Ishikawa (cell line): ENCODE measurements around the gene STAT4.

ENCODE experiments used
- CREB1 ChIP-seq: IDR thresholded peaks from 2 replicates; pipeline ENCODE4 v1.6.1; 2012; ENCODE audit warnings: low read depth
- EGR1 ChIP-seq: IDR thresholded peaks from 2 replicates; pipeline ENCODE4 v1.6.1; 2012
- EP300 ChIP-seq: IDR thresholded peaks from 2 replicates; pipeline ENCODE4 v1.6.1; 2012; ENCODE audit warnings: borderline replicate concordance
- FOXM1 ChIP-seq: IDR thresholded peaks from 2 replicates; pipeline ENCODE4 v1.6.1; 2012; ENCODE audit warnings: low read depth, borderline replicate concordance
- NFIC ChIP-seq: IDR thresholded peaks from 2 replicates; pipeline ENCODE4 v1.6.1; 2012
- RAD21 ChIP-seq: IDR thresholded peaks from 2 replicates; pipeline ENCODE4 v1.6.1; 2012; ENCODE audit warnings: low read depth
- TAF1 ChIP-seq: IDR thresholded peaks from 2 replicates; pipeline ENCODE4 v1.6.1; 2012; ENCODE audit warnings: low read depth, mild to moderate bottlenecking
- TCF12 ChIP-seq: IDR thresholded peaks from 2 replicates; pipeline ENCODE4 v1.6.1; 2012; ENCODE audit warnings: low read depth
- TEAD4 ChIP-seq: IDR thresholded peaks from 2 replicates; pipeline ENCODE4 v1.6.1; 2012
- YY1 ChIP-seq: IDR thresholded peaks from 2 replicates; pipeline ENCODE4 v1.6.1; 2012; ENCODE audit warnings: low read depth
- TF ChIP-seq, protein P1 (sequence below): IDR thresholded peaks from 2 replicates; pipeline ENCODE4 v1.6.1; 2012; ENCODE audit warnings: low read depth, mild to moderate bottlenecking
- TF ChIP-seq, protein P2 (sequence below): IDR thresholded peaks from 2 replicates; pipeline ENCODE4 v1.6.1; 2012
- TF ChIP-seq, protein P3 (sequence below): IDR thresholded peaks from 2 replicates; pipeline ENCODE4 v1.6.1; 2012

DNA sequence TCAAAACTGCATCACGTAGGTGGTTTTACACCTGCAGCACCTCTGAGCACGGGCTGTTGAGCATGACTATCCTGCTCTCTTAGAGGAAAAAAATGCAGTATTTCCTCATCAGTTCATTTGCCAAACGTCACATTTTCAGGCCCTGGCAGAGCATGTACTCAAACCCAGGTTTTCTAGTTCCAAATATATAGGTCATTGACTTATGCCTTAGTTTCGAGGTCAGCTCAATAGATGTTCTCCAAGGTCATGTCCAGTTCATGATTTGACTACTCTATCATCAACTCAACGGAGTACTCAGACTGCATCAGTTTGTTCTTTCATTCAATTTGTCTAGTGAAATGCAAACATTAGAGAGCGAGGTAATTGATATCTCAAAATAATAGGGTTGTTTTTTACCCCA is 97.5 kb downstream of the STAT4 start:
- TF ChIP-seq, protein P1, sequence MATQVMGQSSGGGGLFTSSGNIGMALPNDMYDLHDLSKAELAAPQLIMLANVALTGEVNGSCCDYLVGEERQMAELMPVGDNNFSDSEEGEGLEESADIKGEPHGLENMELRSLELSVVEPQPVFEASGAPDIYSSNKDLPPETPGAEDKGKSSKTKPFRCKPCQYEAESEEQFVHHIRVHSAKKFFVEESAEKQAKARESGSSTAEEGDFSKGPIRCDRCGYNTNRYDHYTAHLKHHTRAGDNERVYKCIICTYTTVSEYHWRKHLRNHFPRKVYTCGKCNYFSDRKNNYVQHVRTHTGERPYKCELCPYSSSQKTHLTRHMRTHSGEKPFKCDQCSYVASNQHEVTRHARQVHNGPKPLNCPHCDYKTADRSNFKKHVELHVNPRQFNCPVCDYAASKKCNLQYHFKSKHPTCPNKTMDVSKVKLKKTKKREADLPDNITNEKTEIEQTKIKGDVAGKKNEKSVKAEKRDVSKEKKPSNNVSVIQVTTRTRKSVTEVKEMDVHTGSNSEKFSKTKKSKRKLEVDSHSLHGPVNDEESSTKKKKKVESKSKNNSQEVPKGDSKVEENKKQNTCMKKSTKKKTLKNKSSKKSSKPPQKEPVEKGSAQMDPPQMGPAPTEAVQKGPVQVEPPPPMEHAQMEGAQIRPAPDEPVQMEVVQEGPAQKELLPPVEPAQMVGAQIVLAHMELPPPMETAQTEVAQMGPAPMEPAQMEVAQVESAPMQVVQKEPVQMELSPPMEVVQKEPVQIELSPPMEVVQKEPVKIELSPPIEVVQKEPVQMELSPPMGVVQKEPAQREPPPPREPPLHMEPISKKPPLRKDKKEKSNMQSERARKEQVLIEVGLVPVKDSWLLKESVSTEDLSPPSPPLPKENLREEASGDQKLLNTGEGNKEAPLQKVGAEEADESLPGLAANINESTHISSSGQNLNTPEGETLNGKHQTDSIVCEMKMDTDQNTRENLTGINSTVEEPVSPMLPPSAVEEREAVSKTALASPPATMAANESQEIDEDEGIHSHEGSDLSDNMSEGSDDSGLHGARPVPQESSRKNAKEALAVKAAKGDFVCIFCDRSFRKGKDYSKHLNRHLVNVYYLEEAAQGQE = no peak
- no peak for TF ChIP-seq EP300
- no peak for TF ChIP-seq TEAD4
- TF ChIP-seq EGR1 = no peak
- TF ChIP-seq CREB1 = no peak
- TF ChIP-seq TAF1 = no peak
- no peak for TF ChIP-seq YY1
- TF ChIP-seq RAD21 = no peak
- TF ChIP-seq, protein P2, sequence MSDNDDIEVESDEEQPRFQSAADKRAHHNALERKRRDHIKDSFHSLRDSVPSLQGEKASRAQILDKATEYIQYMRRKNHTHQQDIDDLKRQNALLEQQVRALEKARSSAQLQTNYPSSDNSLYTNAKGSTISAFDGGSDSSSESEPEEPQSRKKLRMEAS = no peak
- TF ChIP-seq, protein P3, sequence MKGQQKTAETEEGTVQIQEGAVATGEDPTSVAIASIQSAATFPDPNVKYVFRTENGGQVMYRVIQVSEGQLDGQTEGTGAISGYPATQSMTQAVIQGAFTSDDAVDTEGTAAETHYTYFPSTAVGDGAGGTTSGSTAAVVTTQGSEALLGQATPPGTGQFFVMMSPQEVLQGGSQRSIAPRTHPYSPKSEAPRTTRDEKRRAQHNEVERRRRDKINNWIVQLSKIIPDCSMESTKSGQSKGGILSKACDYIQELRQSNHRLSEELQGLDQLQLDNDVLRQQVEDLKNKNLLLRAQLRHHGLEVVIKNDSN = no peak
- no peak for TF ChIP-seq FOXM1
- TF ChIP-seq NFIC = no peak
- no peak for TF ChIP-seq TCF12
